Heart left ventricle (tissue), 13 donors: ENCODE data around the gene NBAS.

Source experiments
- CTCF ChIP-seq, 12 donors: fragments of 200-600 bp; sonication (generic) in 4 of 12; IDR thresholded peaks; one replicate each; pipeline versions ENCODE4 v1.5.0 to v1.8.0; 2018 to 2022; ENCODE audit warnings: antibody characterized with exemption in 12 of 12, mild to moderate bottlenecking in 5 of 12
- POLR2A ChIP-seq, 2 donors: fragments of 450-650 bp; IDR thresholded peaks; one replicate each; pipeline ENCODE4 v1.6.1; 2017; ENCODE audit warnings: antibody characterized with exemption in 2 of 2, mild to moderate bottlenecking in 2 of 2, moderate library complexity in 2 of 2
- donor health status: ischemic (EF 13 %, LVEDD 7.1; RV severe dilation, severe dysfunction).
- donor health status: DM: no; HTN: yes; CAD: no.
- donor health status: DM: no; HTN: no; CAD: no.
- donor health status: ischemic (EF 25% LVEDD 6.9; RV normal size, moderate dysfunction).
- donor health status: ischemic (EF 25% LVEDD 5.7; RV mildly dilated, moderate dysfunction).
- donor health status: ischemic (EF 35%, LVEDD 5.7; RV mildly dilated, moderate dysfunction).
- donor health status: nonischemic (EF 11% LVEDD 7.7; RV severe dilation, severe dysfunction).
- donor health status: DM: yes; HTN: yes; CAD: no.
- donor health status: PGD.
- donor health status: ischemic (EF 29% LVEDD 5.4; RV normal size, mild dysfunction).
- donor health status: nonischemic (EF 23%, LVEDD 6.1; RV moderate dilation, normal function).

GRCh38 chr2:15172825-15173224 is 388.3 kb downstream of the NBAS start:
- TF ChIP-seq POLR2A (IDR thresholded peaks at IDR 0.05): no peak
- no peak for TF ChIP-seq CTCF (IDR thresholded peaks at IDR 0.05)
